AG09319 (cell line): ENCODE results near the gene TAOK2.

Experiments used
- DNase-seq: peaks from one replicate; pipeline ENCODE4 v3.0.0-alpha.2; 2010; ENCODE audit warnings: low read depth; ENCODE audit errors: extremely low read depth
- CTCF ChIP-seq: IDR thresholded peaks from 2 replicates; pipeline ENCODE4 v1.5.1; 2011; ENCODE audit warnings: low read depth, mild to moderate bottlenecking, inconsistent platforms, low read length, moderate library complexity

Gene TAOK2

GRCh38 chr16:29961127-29961478 lies 12.6 kb upstream of the TAOK2 start:
- no peak for DNase-seq
- no peak for TF ChIP-seq CTCF

GRCh38 chr16:29961479-29962343 lies 12.0 kb upstream of the TAOK2 start, which contains the start of gene TMEM219:
Gene TMEM219, plus strand, starts transcription at chr16:29962079. Its CDS starts 1,065 bp downstream, at chr16:29963144.
- peak; percentile 17 for TF ChIP-seq CTCF
- DNase-seq, result peak; percentile 67

GRCh38 chr16:29962344-29962994 lies 11.2 kb upstream of the TAOK2 start:
- TF ChIP-seq CTCF, result no peak
- no peak for DNase-seq

- no peak for TF ChIP-seq CTCF
- DNase-seq, result no peak
Observed at GRCh38 chr16:29963021-29963743, 10.5 kb upstream of the TAOK2 start.

- no peak for TF ChIP-seq CTCF
- no peak for DNase-seq
Observed at GRCh38 chr16:29968205-29968604, 5.5 kb upstream of the TAOK2 start.

GRCh38 chr16:29971304-29971703 lies 2.4 kb upstream of the TAOK2 start:
- TF ChIP-seq CTCF, result no peak
- no peak for DNase-seq

GRCh38 chr16:29972500-29972899 lies 1.2 kb upstream of the TAOK2 start:
- no peak for TF ChIP-seq CTCF
- DNase-seq, result no peak
